Measurements from ENCODE around the gene FURIN.

The FURIN gene

GRCh38 chr15:90914305-90915080, 46.1 kb downstream of the FURIN start:
- Histone ChIP-seq H3K9me2 (replicated peaks; ENCODE audit: control insufficient read depth, low read length) (no peaks in the 10 kb centered on the region), H3K27ac (ENCODE audit: low read depth, low read length) (no peak overlapping the region), H3K4me2 (ENCODE audit: low read length) (no peak overlapping the region), H4K20me1 (ENCODE audit: control insufficient read depth, insufficient read depth, low read depth, low read length) (no peaks in the 10 kb centered on the region), H3K4me3 (ENCODE audit: low read length) (no peak overlapping the region), H3K79me2 (ENCODE audit: control insufficient read depth, low read length) (no peaks in the 10 kb centered on the region), H3K9me3 (ENCODE audit: control insufficient read depth, insufficient read depth, low read length) (no peaks in the 10 kb centered on the region), H3K36me3 (ENCODE audit: control insufficient read depth, low read length) (peaks cover 95% of the 10 kb centered on the region), H3K27me3 (ENCODE audit: control insufficient read depth, low read length) (no peaks in the 10 kb centered on the region), H3F3A (ENCODE audit: control insufficient read depth, insufficient read depth) (no peaks in the 10 kb centered on the region), H3K4me1 (ENCODE audit: control insufficient read depth, low read length) (peaks cover 12% of the 10 kb centered on the region)
- no peak for TF ChIP-seq CTCF (IDR thresholded peaks at IDR 0.05; ENCODE audit: low read depth, low read length, poor library complexity, severe bottlenecking)
- no peak for TF ChIP-seq EZH2phosphoT487 (IDR thresholded peaks at IDR 0.05; ENCODE audit: borderline replicate concordance, low read length)

- Histone ChIP-seq H3K4me2 (ENCODE audit: low read length) (no peak overlapping the region), H3K4me3 (ENCODE audit: low read length) (no peak overlapping the region)
Measured at GRCh38 chr15:90915216-90915807, 46.9 kb downstream of the FURIN start.

GRCh38 chr15:90915808-90916440, 47.5 kb downstream of the FURIN start:
- Histone ChIP-seq H3K36me3 (ENCODE audit: control insufficient read depth, low read length) (peaks cover 98% of the 10 kb centered on the region), H3K79me2 (ENCODE audit: control insufficient read depth, low read length) (no peaks in the 10 kb centered on the region), H3K4me2 (ENCODE audit: low read length) (no peak overlapping the region), H3K4me1 (ENCODE audit: control insufficient read depth, low read length) (peaks cover 12% of the 10 kb centered on the region), H3K9me3 (ENCODE audit: control insufficient read depth, insufficient read depth, low read length) (no peaks in the 10 kb centered on the region), H3K27me3 (ENCODE audit: control insufficient read depth, low read length) (no peaks in the 10 kb centered on the region), H3K9me2 (replicated peaks; ENCODE audit: control insufficient read depth, low read length) (no peaks in the 10 kb centered on the region), H4K20me1 (ENCODE audit: control insufficient read depth, insufficient read depth, low read depth, low read length) (no peaks in the 10 kb centered on the region), H3F3A (ENCODE audit: control insufficient read depth, insufficient read depth) (no peaks in the 10 kb centered on the region), H3K4me3 (ENCODE audit: low read length) (no peak overlapping the region), H3K27ac (ENCODE audit: low read depth, low read length) (0 out of 2 replicates have a peak overlapping the region, but pooled peaks have one; percentile 15)
- no peak for TF ChIP-seq EZH2phosphoT487 (IDR thresholded peaks at IDR 0.05; ENCODE audit: borderline replicate concordance, low read length)
- TF ChIP-seq CTCF (IDR thresholded peaks at IDR 0.05; ENCODE audit: low read depth, low read length, poor library complexity, severe bottlenecking): no peak

More at GRCh38 chr15:90915216-90915807, 46.9 kb downstream of the FURIN start:
- no peaks in the 10 kb centered on the region for H3K9me3 ChIP-seq (ENCODE audit: control insufficient read depth, insufficient read depth, low read length)
- H3K9me2 ChIP-seq (replicated peaks; ENCODE audit: control insufficient read depth, low read length): no peaks in the 10 kb centered on the region
- TF ChIP-seq EZH2phosphoT487 (IDR thresholded peaks at IDR 0.05; ENCODE audit: borderline replicate concordance, low read length) (no peak), CTCF (IDR thresholded peaks at IDR 0.05; ENCODE audit: low read depth, low read length, poor library complexity, severe bottlenecking) (no peak)
- H3K36me3 ChIP-seq (ENCODE audit: control insufficient read depth, low read length): peaks cover 98% of the 10 kb centered on the region
- H3K4me1 ChIP-seq (ENCODE audit: control insufficient read depth, low read length): peaks cover 12% of the 10 kb centered on the region
- 0 out of 2 replicates have a peak overlapping the region, but pooled peaks have one; percentile 15 for H3K27ac ChIP-seq (ENCODE audit: low read depth, low read length)
- no peaks in the 10 kb centered on the region for H3K79me2 ChIP-seq (ENCODE audit: control insufficient read depth, low read length)
- no peaks in the 10 kb centered on the region for H3F3A ChIP-seq (ENCODE audit: control insufficient read depth, insufficient read depth)
- H3K27me3 ChIP-seq (ENCODE audit: control insufficient read depth, low read length): no peaks in the 10 kb centered on the region
- no peaks in the 10 kb centered on the region for H4K20me1 ChIP-seq (ENCODE audit: control insufficient read depth, insufficient read depth, low read depth, low read length)

Measured in DOHH2 (cell line).